ENCODE measurements around the gene SMIM11.

Gene SMIM11

GRCh38 chr21:34340061-34340460, 35.2 kb upstream of the SMIM11 start:
- Histone ChIP-seq H3K27ac (ENCODE audit: low read depth, low read length) (no peak overlapping the region), H3K4me1 (ENCODE audit: control insufficient read depth, insufficient read depth, low read length, unreplicated experiment) (peaks cover 15% of the 10 kb centered on the region), H3K36me3 (ENCODE audit: insufficient read depth, low read length) (no peaks in the 10 kb centered on the region), H3K4me3 (ENCODE audit: low read depth, low read length) (no peak overlapping the region), H2AFZ (ENCODE audit: low read length, unreplicated experiment) (no peak overlapping the region), H3K79me2 (ENCODE audit: control insufficient read depth, insufficient read depth, low read length, unreplicated experiment) (no peaks in the 10 kb centered on the region), H3K27me3 (ENCODE audit: insufficient read depth, low read length) (no peaks in the 10 kb centered on the region)

DNA sequence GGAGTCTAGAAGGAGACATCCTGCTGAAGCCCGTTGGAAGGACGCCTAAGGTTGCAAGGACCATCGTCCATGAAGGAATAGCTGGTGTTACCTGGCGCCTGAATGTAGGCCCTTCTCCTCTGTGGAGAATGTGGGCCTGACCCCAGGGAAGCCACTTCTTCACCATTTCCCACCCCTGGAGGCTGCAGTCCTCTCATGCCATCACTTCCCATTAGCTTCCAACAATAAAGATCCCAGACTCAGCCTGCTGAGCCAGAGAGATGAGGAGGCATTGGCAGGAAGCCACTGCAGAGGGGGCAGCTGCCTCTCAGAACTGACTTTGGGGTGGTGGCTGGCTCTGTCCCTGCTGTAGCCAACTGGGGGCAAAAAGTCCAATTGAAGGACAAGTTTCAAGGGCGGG, 32.8 kb upstream of the SMIM11 start:
- no peak overlapping the region for H3K4me3 ChIP-seq (ENCODE audit: low read depth, low read length)
- no peak overlapping the region for H2AFZ ChIP-seq (ENCODE audit: low read length, unreplicated experiment)
- no peaks in the 10 kb centered on the region for H3K36me3 ChIP-seq (ENCODE audit: insufficient read depth, low read length)
- H3K79me2 ChIP-seq (ENCODE audit: control insufficient read depth, insufficient read depth, low read length, unreplicated experiment), result no peaks in the 10 kb centered on the region
- peaks cover 7% of the 10 kb centered on the region for H3K4me1 ChIP-seq (ENCODE audit: control insufficient read depth, insufficient read depth, low read length, unreplicated experiment)
- no peaks in the 10 kb centered on the region for H3K27me3 ChIP-seq (ENCODE audit: insufficient read depth, low read length)
- no peak overlapping the region for H3K27ac ChIP-seq (ENCODE audit: low read depth, low read length)

- Histone ChIP-seq H3K4me1 (ENCODE audit: control insufficient read depth, insufficient read depth, low read length, unreplicated experiment) (peaks cover 7% of the 10 kb centered on the region), H3K27me3 (ENCODE audit: insufficient read depth, low read length) (no peaks in the 10 kb centered on the region), H3K36me3 (ENCODE audit: insufficient read depth, low read length) (no peaks in the 10 kb centered on the region), H3K79me2 (ENCODE audit: control insufficient read depth, insufficient read depth, low read length, unreplicated experiment) (no peaks in the 10 kb centered on the region), H3K27ac (ENCODE audit: low read depth, low read length) (no peak overlapping the region), H2AFZ (ENCODE audit: low read length, unreplicated experiment) (no peak overlapping the region), H3K4me3 (ENCODE audit: low read depth, low read length) (no peak overlapping the region)
These were observed 32.0 kb upstream of the SMIM11 start for GRCh38 chr21:34343347-34343746.

- Histone ChIP-seq H3K79me2 (ENCODE audit: control insufficient read depth, insufficient read depth, low read length, unreplicated experiment) (no peaks in the 10 kb centered on the region), H2AFZ (ENCODE audit: low read length, unreplicated experiment) (no peak overlapping the region), H3K4me3 (ENCODE audit: low read depth, low read length) (no peak overlapping the region), H3K36me3 (ENCODE audit: insufficient read depth, low read length) (no peaks in the 10 kb centered on the region), H3K27me3 (ENCODE audit: insufficient read depth, low read length) (no peaks in the 10 kb centered on the region), H3K27ac (ENCODE audit: low read depth, low read length) (no peak overlapping the region), H3K4me1 (ENCODE audit: control insufficient read depth, insufficient read depth, low read length, unreplicated experiment) (peaks cover 7% of the 10 kb centered on the region)
These were observed 31.4 kb upstream of the SMIM11 start for GRCh38 chr21:34343838-34344381.

GRCh38 chr21:34344584-34344983, 30.7 kb upstream of the SMIM11 start:
- H3K4me1 ChIP-seq (ENCODE audit: control insufficient read depth, insufficient read depth, low read length, unreplicated experiment), result peaks cover 7% of the 10 kb centered on the region
- no peak overlapping the region for H2AFZ ChIP-seq (ENCODE audit: low read length, unreplicated experiment)
- no peaks in the 10 kb centered on the region for H3K79me2 ChIP-seq (ENCODE audit: control insufficient read depth, insufficient read depth, low read length, unreplicated experiment)
- H3K27ac ChIP-seq (ENCODE audit: low read depth, low read length), result no peak overlapping the region
- no peak overlapping the region for H3K4me3 ChIP-seq (ENCODE audit: low read depth, low read length)
- H3K36me3 ChIP-seq (ENCODE audit: insufficient read depth, low read length), result no peaks in the 10 kb centered on the region
- H3K27me3 ChIP-seq (ENCODE audit: insufficient read depth, low read length), result no peaks in the 10 kb centered on the region

GRCh38 chr21:34345091-34345871, 30.0 kb upstream of the SMIM11 start:
- H3K27ac ChIP-seq (ENCODE audit: low read depth, low read length), result no peak overlapping the region

DNA sequence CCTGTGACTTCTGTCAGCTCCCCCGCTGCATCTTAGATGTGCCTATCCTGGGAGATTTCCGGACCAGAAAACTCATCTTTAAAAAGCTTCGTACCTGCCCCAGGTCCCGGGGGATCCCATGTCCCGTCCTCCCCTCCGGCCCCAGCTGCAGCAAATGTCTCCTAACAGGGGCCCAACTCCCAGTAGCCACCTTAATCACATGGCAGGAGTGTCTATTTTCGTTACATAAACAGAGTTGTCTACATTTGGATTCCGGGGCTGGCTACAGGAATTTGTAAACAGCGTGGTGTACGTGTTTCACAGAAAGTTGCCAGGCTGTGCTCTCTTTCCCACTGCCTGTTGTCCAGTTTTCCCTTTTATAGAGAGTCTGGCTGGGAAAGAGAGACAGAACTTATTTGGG, 29.4 kb upstream of the SMIM11 start:
- Histone ChIP-seq H3K4me1 (ENCODE audit: control insufficient read depth, insufficient read depth, low read length, unreplicated experiment) (peaks cover 7% of the 10 kb centered on the region), H2AFZ (ENCODE audit: low read length, unreplicated experiment) (no peak overlapping the region), H3K4me3 (ENCODE audit: low read depth, low read length) (no peak overlapping the region), H3K27me3 (ENCODE audit: insufficient read depth, low read length) (peaks cover 4% of the 10 kb centered on the region; the same call in 1 of the 2 replicates), H3K79me2 (ENCODE audit: control insufficient read depth, insufficient read depth, low read length, unreplicated experiment) (no peaks in the 10 kb centered on the region), H3K27ac (ENCODE audit: low read depth, low read length) (no peak overlapping the region), H3K36me3 (ENCODE audit: insufficient read depth, low read length) (no peaks in the 10 kb centered on the region)

More at GRCh38 chr21:34345091-34345871, 30.0 kb upstream of the SMIM11 start:
- Histone ChIP-seq H3K4me3 (ENCODE audit: low read depth, low read length) (no peak overlapping the region), H3K36me3 (ENCODE audit: insufficient read depth, low read length) (no peaks in the 10 kb centered on the region), H3K27me3 (ENCODE audit: insufficient read depth, low read length) (peaks cover 4% of the 10 kb centered on the region; the same call in 1 of the 2 replicates), H3K4me1 (ENCODE audit: control insufficient read depth, insufficient read depth, low read length, unreplicated experiment) (peaks cover 7% of the 10 kb centered on the region), H2AFZ (ENCODE audit: low read length, unreplicated experiment) (no peak overlapping the region), H3K79me2 (ENCODE audit: control insufficient read depth, insufficient read depth, low read length, unreplicated experiment) (no peaks in the 10 kb centered on the region)

- Histone ChIP-seq H3K27me3 (ENCODE audit: insufficient read depth, low read length) (peaks cover 15% of the 10 kb centered on the region), H3K36me3 (ENCODE audit: insufficient read depth, low read length) (no peaks in the 10 kb centered on the region), H3K27ac (ENCODE audit: low read depth, low read length) (no peak overlapping the region), H2AFZ (ENCODE audit: low read length, unreplicated experiment) (no peak overlapping the region), H3K4me1 (ENCODE audit: control insufficient read depth, insufficient read depth, low read length, unreplicated experiment) (peaks cover 7% of the 10 kb centered on the region), H3K79me2 (ENCODE audit: control insufficient read depth, insufficient read depth, low read length, unreplicated experiment) (no peaks in the 10 kb centered on the region), H3K4me3 (ENCODE audit: low read depth, low read length) (no peak overlapping the region)
These were observed 26.3 kb upstream of the SMIM11 start for GRCh38 chr21:34348890-34349519.

- no peak overlapping the region for H2AFZ ChIP-seq (ENCODE audit: low read length, unreplicated experiment)
- no peak overlapping the region for H3K4me3 ChIP-seq (ENCODE audit: low read depth, low read length)
These were observed 23.5 kb upstream of the SMIM11 start for GRCh38 chr21:34351786-34352241.

DNA sequence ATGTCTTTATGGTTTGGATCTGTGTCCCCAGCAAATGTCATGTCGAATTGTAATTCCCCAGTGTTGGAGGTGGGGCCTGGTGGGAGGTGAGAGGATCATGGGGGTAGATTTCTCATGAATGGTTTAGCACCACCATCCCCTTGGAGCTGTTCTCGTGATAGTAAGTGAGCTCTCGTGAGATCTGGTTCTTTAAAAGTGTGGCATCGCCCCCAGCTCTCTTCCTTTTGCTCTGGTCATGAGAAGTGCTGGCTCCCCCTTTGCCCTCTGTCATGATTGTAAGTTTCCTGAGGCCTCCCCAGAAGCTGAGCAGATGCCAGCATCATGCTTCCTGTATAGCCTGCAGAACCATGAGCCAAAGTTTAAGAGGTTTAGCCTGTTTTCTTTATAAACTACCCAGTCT, 22.8 kb upstream of the SMIM11 start:
- Histone ChIP-seq H3K4me1 (ENCODE audit: control insufficient read depth, insufficient read depth, low read length, unreplicated experiment) (no peaks in the 10 kb centered on the region), H3K36me3 (ENCODE audit: insufficient read depth, low read length) (no peaks in the 10 kb centered on the region), H3K27ac (ENCODE audit: low read depth, low read length) (no peak overlapping the region), H3K27me3 (ENCODE audit: insufficient read depth, low read length) (peaks cover 39% of the 10 kb centered on the region), H2AFZ (ENCODE audit: low read length, unreplicated experiment) (no peak overlapping the region), H3K4me3 (ENCODE audit: low read depth, low read length) (no peak overlapping the region), H3K79me2 (ENCODE audit: control insufficient read depth, insufficient read depth, low read length, unreplicated experiment) (no peaks in the 10 kb centered on the region)

More at GRCh38 chr21:34351786-34352241, 23.5 kb upstream of the SMIM11 start:
- no peaks in the 10 kb centered on the region for H3K36me3 ChIP-seq (ENCODE audit: insufficient read depth, low read length)
- no peaks in the 10 kb centered on the region for H3K4me1 ChIP-seq (ENCODE audit: control insufficient read depth, insufficient read depth, low read length, unreplicated experiment)
- peaks cover 34% of the 10 kb centered on the region for H3K27me3 ChIP-seq (ENCODE audit: insufficient read depth, low read length)
- H3K27ac ChIP-seq (ENCODE audit: low read depth, low read length), result no peak overlapping the region
- no peaks in the 10 kb centered on the region for H3K79me2 ChIP-seq (ENCODE audit: control insufficient read depth, insufficient read depth, low read length, unreplicated experiment)

Measured in ACC112 (cell line).